Ecto neural progenitor cell (in vitro differentiated cells): ENCODE results near the gene OGDH.
"Not testable (repeated sequence)": the region's sequence is repeated elsewhere in the genome, so short reads cannot be mapped to it uniquely, and the experiment has no call there.

Source experiments
- DNase-seq: peaks from one replicate; pipeline ENCODE4 v3.0.0-alpha.2; 2018; ENCODE audit warnings: low spot score

The OGDH gene

GRCh38 chr7:44707558-44708230 is 101.3 kb downstream of the OGDH start:
- DNase-seq: no peak

- no peak for DNase-seq
Measured at GRCh38 chr7:44709011-44709915, 102.8 kb downstream of the OGDH start.

DNA sequence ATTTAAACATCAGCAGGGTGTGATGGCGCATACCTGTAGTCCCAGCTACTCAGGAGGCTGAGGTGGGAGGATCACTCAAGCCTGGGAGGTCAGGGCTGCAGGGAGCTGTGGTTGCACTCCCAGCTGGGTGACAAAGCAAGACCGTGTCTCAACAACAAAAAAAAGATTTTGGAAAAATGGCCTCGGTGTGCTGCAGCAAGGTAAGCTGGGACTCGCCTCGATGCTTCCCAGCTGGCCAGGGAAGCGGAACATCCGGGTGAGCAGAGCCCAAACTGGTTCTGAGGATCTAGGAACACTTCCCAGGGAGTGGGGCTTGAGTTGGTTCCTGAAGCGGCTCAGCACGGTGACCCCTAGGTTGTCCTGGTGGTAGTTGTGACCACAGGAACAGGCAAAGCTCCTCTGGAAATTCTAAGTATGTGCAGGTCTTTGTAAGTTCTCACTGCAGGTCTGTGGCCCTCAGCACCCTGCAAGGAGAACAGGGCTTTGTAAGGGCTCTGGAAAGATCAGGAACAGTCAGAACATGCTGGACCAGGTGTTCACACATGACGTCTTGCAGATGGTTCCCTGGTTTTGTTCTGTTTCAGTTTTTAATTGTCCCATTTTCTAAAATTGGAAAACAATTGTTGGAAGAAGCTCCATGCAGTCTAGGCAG is 103.6 kb downstream of the OGDH start:
- no peak for DNase-seq

DNA sequence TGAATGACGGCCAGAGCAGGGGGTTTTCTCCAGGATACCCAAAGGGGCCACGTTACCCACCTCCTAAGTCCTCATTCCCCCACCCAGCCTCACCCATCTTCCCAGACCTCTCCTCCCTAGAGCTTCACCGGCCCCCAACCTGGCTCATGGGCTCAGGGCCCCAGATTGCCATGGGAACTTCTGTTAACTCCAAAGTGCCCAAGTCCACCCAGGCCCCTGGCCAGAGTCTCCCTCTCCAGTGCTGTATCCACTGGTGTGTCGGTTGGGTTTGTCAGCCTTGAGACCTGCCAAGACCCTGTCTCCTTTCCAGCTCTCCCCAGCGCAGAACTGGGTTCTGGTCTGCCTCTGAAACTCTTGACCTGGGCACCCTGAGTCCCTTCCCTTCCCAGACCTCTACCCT is 105.1 kb downstream of the OGDH start:
- no peak for DNase-seq

- no peak for DNase-seq
Measured at GRCh38 chr7:44712012-44712411, 105.6 kb downstream of the OGDH start.

DNA sequence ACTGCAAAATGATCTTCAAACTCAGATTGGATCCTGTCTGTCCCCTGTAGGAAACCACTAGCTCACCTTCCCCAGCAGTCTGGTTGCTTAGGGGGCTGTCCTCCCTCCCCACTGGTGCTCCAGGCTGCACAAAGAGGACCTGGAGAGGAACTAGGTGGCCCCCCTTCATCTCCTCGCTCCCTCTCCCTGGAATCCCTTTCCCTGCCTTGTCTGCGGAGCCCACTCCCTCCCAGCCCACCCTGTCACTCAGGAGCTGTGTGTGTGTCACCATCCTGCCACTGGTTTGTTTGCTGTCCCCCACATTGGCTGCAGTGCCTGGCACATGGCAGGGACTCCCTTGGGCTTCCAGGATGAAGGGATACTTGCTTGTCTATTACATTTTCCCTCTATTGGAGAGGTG is 106.7 kb downstream of the OGDH start:
- DNase-seq: no peak

DNA sequence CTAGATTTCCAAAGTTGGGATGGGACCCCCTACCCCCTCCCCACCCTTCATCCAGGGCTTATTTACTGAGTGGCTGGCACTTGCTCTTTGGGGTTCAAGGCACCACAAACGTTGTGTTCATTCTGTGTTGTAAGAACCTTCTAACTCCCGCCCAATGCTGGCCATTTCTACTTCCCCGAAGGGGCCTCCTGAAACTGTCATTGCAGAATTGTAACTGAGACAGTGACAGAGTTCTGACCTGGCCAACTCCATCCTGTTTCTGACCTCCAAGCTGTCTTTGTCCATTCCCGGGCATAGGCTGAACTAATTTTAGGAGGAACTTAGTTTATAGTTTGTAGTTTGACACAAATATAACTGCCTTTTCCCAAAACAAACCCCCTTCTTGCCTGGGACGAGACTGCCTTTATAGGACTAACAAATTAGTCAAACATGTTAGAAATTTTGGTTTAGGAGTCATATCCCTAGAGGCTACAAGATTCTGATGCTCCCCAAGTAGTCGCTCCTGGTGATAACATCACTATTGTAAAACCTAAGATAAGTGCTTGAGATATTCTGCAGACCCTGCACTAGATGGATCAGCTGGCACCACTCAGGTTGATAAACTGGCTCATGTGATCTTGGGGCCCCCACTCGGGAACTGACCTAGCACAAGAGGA is 107.4 kb downstream of the OGDH start:
- DNase-seq: no peak

- DNase-seq: no peak
Measured at GRCh38 chr7:44716205-44716604, 109.8 kb downstream of the OGDH start.

DNA sequence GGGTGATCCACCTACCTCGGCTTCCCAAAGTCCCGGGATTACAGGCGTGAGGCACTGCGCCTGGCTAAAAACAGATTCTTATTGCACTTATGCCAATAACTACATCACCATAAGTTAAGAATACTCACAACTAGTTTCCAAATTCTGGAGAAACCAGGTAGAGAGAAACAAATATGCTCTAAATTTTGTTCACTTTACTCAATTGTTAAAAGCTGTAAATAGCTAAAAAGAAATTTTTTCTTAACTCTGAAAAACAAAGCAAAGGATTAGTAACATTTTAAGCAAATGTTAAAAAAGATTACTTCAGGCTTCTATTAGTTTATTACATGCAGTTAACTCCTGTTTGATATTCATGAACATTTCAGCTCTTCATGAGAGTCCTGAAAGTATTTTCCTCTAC is 113.9 kb downstream of the OGDH start:
- DNase-seq: no peak

DNA sequence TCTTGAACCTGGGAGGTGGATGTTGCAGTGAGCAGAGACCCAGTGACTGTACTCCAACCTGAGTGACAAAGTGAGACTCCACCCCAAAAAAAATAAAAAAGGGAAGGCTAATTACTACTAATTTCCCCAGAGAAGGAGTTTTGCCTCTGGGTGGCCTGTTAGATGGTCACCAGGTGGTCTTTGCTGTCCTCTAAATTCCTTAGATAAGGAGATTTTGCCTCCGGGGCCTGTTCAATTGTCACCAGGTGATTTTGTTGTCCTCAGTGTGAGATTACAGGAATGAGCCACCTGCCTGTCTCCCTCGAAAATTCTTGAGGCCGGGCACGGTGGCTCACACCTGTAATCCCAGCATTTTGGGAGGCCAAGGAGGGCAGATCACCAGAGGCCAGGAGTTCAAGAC is 117.8 kb downstream of the OGDH start:
- no peak for DNase-seq

DNA sequence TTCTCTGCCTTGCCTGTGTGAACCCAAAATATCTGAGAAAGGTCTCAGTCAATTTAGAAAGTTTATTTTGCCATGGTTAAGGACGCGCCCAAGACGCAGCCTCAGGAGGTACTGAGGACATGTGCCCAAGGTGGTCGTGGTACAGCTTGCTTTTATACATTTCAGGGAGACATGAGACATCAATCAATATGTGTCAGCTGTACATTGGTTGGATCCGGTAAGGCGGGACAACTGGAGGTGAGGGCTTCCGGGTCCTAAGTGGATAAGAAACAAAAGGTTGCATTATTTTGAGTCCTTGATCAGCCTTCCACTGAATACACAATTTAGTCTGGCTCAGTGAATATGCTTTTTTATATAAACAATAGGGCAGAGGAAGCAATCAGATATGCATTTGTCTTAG is 119.8 kb downstream of the OGDH start:
- not testable (repeated sequence) for DNase-seq

GRCh38 chr7:44727158-44727936 is 120.9 kb downstream of the OGDH start:
- no peak for DNase-seq

- DNase-seq: no peak
Measured at GRCh38 chr7:44727937-44728262, 121.5 kb downstream of the OGDH start.

DNA sequence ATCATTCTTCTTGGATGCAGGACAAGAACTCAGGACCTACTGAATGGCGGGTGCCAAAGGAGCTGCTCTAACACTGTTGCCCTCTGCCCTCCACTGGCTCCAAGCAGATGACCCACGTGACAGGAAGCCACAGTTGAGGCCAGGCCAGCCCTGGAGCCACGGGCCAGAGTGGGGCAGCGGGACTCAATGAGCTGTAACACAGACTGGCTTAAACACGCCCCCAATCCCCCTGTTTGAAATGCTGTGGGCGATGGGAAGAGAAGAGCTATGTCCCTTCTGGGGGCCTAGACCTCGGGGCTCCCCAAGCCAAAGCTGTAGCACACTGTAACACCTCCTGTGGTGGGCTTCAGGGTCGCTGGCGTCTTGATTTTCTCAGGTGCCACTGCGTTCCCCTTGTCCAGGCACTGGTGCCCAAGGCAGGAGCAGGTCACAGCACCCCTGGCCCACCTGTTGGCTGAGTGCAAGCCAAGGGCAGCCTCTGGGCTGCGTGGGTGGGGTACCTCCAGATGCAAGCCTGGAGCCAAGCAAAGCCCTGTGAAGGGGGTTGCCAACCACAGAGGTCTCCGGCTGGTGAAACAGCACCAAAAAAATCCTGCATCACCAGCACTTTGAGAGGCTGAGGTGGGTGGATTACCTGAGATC is 123.6 kb downstream of the OGDH start:
- no peak for DNase-seq

- DNase-seq: not testable (repeated sequence)
Measured at GRCh38 chr7:44732971-44733370, 126.5 kb downstream of the OGDH start.

- DNase-seq: no peak
Measured at GRCh38 chr7:44733708-44734481, 127.5 kb downstream of the OGDH start.

GRCh38 chr7:44735403-44736165 is 129.2 kb downstream of the OGDH start:
- no peak for DNase-seq

GRCh38 chr7:44736896-44737295 is 130.5 kb downstream of the OGDH start:
- DNase-seq: no peak

- DNase-seq: no peak
Measured at GRCh38 chr7:44738051-44738723, 131.8 kb downstream of the OGDH start.
